Dedifferentiated amniotic fluid mesenchymal stem cell (primary cell): ENCODE results near the gene AMOT.
A peak's percentile ranks its signal among the peaks of the same experiment; 100 is the strongest.
"Not testable (repeated sequence)": the region's sequence is repeated elsewhere in the genome, so short reads cannot be mapped to it uniquely, and the experiment has no call there.

ENCODE experiments used
- DNase-seq: peaks from one replicate; pipeline ENCODE4 v3.0.0-alpha.2; 2016; ENCODE audit errors: extremely low spot score

The AMOT gene

GRCh38 chrX:112840382-112841113, at the start of gene AMOT:
TSS of gene AMOT (minus strand) at chrX:112840831. CDS start at chrX:112823126, 17,705 bp downstream.
- DNase-seq: no peak

GRCh38 chrX:112889400-112889799, 48.8 kb upstream of the AMOT start:
- DNase-seq: no peak

- DNase-seq: no peak
Measured at GRCh38 chrX:112888916-112889315, 48.3 kb upstream of the AMOT start.

- DNase-seq: no peak
Measured at GRCh38 chrX:112877771-112878173, 37.1 kb upstream of the AMOT start.

GRCh38 chrX:112874614-112875013, 34.0 kb upstream of the AMOT start:
- DNase-seq: no peak

GRCh38 chrX:112874175-112874574, 33.5 kb upstream of the AMOT start:
- DNase-seq: peak; percentile 25

- no peak for DNase-seq
Measured at GRCh38 chrX:112868586-112868985, 28.0 kb upstream of the AMOT start.

GRCh38 chrX:112867570-112867969, 26.9 kb upstream of the AMOT start:
- DNase-seq: no peak

- no peak for DNase-seq
Measured at GRCh38 chrX:112866175-112866574, 25.5 kb upstream of the AMOT start.

- DNase-seq: no peak
Measured at GRCh38 chrX:112865464-112866025, 24.9 kb upstream of the AMOT start.

- DNase-seq: no peak
Measured at GRCh38 chrX:112863850-112864249, 23.2 kb upstream of the AMOT start.

GRCh38 chrX:112857478-112857878, 16.8 kb upstream of the AMOT start:
- no peak for DNase-seq

GRCh38 chrX:112854901-112855300, 14.3 kb upstream of the AMOT start:
- DNase-seq: not testable (repeated sequence)

- no peak for DNase-seq
Measured at GRCh38 chrX:112852851-112853250, 12.2 kb upstream of the AMOT start.

- no peak for DNase-seq
Measured at GRCh38 chrX:112851806-112852205, 11.2 kb upstream of the AMOT start.

- DNase-seq: no peak
Measured at GRCh38 chrX:112851161-112851779, 10.6 kb upstream of the AMOT start.

GRCh38 chrX:112849016-112849415, 8.4 kb upstream of the AMOT start:
- no peak for DNase-seq

- no peak for DNase-seq
Measured at GRCh38 chrX:112846782-112847181, 6.2 kb upstream of the AMOT start.

GRCh38 chrX:112846187-112846586, 5.6 kb upstream of the AMOT start:
- no peak for DNase-seq

GRCh38 chrX:112844250-112844649, 3.6 kb upstream of the AMOT start:
- no peak for DNase-seq

- no peak for DNase-seq
Measured at GRCh38 chrX:112841820-112842157, 1.2 kb upstream of the AMOT start.

- peak; percentile 83 for DNase-seq
Measured at GRCh38 chrX:112841114-112841819, 636 bp upstream of the AMOT start.

GRCh38 chrX:112839856-112840255, 775 bp downstream of the AMOT start:
- no peak for DNase-seq
